WTC11 (cell line): ENCODE results near the gene MGMT.

Experiments used
- CREB1 ChIP-seq: sonication (generic); formaldehyde crosslinking; IDR thresholded peaks from 2 replicates; pipeline ENCODE4 v1.8.0; 2023; ENCODE audit warnings: mild to moderate bottlenecking, missing genetic modification reagents
- CTCF ChIP-seq: fragments of 200-600 bp; IDR thresholded peaks from 2 replicates; pipeline ENCODE4 v1.8.0; 2022; ENCODE audit warnings: antibody characterized with exemption
- ERG ChIP-seq: fragments of 250-450 bp; sonication (Bioruptor Pico); IDR thresholded peaks from 2 replicates; pipeline ENCODE4 v1.8.0; 2021; ENCODE audit warnings: mild to moderate bottlenecking
- MAX ChIP-seq: sonication (generic); formaldehyde crosslinking; IDR thresholded peaks from 2 replicates; pipeline ENCODE4 v1.8.0; 2022; ENCODE audit warnings: mild to moderate bottlenecking, missing genetic modification reagents
- NR1H2 ChIP-seq: sonication (generic); formaldehyde crosslinking; IDR thresholded peaks from 2 replicates; pipeline ENCODE4 v1.9.0; 2021; ENCODE audit warnings: mild to moderate bottlenecking, moderate library complexity, missing genetic modification reagents
- TEAD4 ChIP-seq: sonication (generic); formaldehyde crosslinking; IDR thresholded peaks from 2 replicates; pipeline ENCODE4 v1.8.0; 2022; ENCODE audit warnings: mild to moderate bottlenecking, missing genetic modification reagents
- ZNF121 ChIP-seq: sonication (generic); formaldehyde crosslinking; IDR thresholded peaks from 2 replicates; pipeline ENCODE4 v1.8.0; 2023; ENCODE audit warnings: missing genetic modification reagents
- ZNF512 ChIP-seq: sonication (generic); formaldehyde crosslinking; IDR thresholded peaks from 2 replicates; pipeline ENCODE4 v1.8.1; 2022; ENCODE audit warnings: missing genetic modification reagents, borderline replicate concordance

- no peak for TF ChIP-seq ZNF121 (CRISPR knock-in tag)
- no peak for TF ChIP-seq ERG (CRISPR knock-in tag)
- no peak for TF ChIP-seq CTCF
- no peak for TF ChIP-seq MAX (CRISPR knock-in tag)
- no peak for TF ChIP-seq TEAD4 (CRISPR knock-in tag)
- TF ChIP-seq CREB1, result no peak
- TF ChIP-seq ZNF512 (CRISPR knock-in tag), result no peak
- no peak for TF ChIP-seq NR1H2 (CRISPR knock-in tag)
These were observed 180.5 kb downstream of the MGMT start for GRCh38 chr10:129647590-129647989.
